Heart left ventricle (tissue), 13 donors: ENCODE results near the gene ST3GAL4.

Source experiments
- POLR2A ChIP-seq, 2 donors: fragments of 450-650 bp; IDR thresholded peaks; one replicate each; pipeline ENCODE4 v1.6.1; 2017; ENCODE audit warnings: antibody characterized with exemption in 2 of 2, mild to moderate bottlenecking in 2 of 2, moderate library complexity in 2 of 2
- TF ChIP-seq, protein P1 (sequence below), 12 donors: fragments of 200-600 bp; sonication (generic) in 4 of 12; IDR thresholded peaks; one replicate each; pipeline versions ENCODE4 v1.5.0 to v1.8.0; 2018 to 2022; ENCODE audit warnings: antibody characterized with exemption in 12 of 12, mild to moderate bottlenecking in 5 of 12
- donor health status: ischemic (EF 13 %, LVEDD 7.1; RV severe dilation, severe dysfunction).
- donor health status: DM: no; HTN: yes; CAD: no.
- donor health status: DM: no; HTN: no; CAD: no.
- donor health status: ischemic (EF 25% LVEDD 6.9; RV normal size, moderate dysfunction).
- donor health status: ischemic (EF 25% LVEDD 5.7; RV mildly dilated, moderate dysfunction).
- donor health status: ischemic (EF 35%, LVEDD 5.7; RV mildly dilated, moderate dysfunction).
- donor health status: nonischemic (EF 11% LVEDD 7.7; RV severe dilation, severe dysfunction).
- donor health status: DM: yes; HTN: yes; CAD: no.
- donor health status: PGD.
- donor health status: ischemic (EF 29% LVEDD 5.4; RV normal size, mild dysfunction).
- donor health status: nonischemic (EF 23%, LVEDD 6.1; RV moderate dilation, normal function).

DNA sequence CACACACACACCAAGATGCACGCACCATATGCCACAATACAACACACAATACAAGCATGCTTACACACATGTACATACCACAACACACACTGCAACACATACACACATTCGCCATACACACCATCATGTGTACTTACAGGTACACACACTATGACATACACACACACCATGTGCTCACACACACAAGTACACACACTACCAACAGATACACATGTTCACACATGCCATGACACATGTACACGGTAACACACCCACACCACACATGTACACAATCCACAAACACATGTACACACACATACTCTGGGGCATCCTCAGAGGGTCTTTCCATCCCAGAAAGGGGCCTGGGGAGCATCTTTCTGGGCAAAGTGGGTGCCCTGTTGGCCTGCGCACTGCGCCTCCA, 82.2 kb downstream of the ST3GAL4 start:
- TF ChIP-seq, protein P1, sequence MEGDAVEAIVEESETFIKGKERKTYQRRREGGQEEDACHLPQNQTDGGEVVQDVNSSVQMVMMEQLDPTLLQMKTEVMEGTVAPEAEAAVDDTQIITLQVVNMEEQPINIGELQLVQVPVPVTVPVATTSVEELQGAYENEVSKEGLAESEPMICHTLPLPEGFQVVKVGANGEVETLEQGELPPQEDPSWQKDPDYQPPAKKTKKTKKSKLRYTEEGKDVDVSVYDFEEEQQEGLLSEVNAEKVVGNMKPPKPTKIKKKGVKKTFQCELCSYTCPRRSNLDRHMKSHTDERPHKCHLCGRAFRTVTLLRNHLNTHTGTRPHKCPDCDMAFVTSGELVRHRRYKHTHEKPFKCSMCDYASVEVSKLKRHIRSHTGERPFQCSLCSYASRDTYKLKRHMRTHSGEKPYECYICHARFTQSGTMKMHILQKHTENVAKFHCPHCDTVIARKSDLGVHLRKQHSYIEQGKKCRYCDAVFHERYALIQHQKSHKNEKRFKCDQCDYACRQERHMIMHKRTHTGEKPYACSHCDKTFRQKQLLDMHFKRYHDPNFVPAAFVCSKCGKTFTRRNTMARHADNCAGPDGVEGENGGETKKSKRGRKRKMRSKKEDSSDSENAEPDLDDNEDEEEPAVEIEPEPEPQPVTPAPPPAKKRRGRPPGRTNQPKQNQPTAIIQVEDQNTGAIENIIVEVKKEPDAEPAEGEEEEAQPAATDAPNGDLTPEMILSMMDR (IDR thresholded peaks at IDR 0.05), result no peak
- no peak for TF ChIP-seq POLR2A (IDR thresholded peaks at IDR 0.05)
